HS-27A (cell line): Measurements from ENCODE around the gene BAZ2A.
"Not testable (repeated sequence)": the region's sequence is repeated elsewhere in the genome, so short reads cannot be mapped to it uniquely, and the experiment has no call there.

Source experiments
- DNase-seq: peaks from one replicate; pipeline ENCODE4 v3.0.0-alpha.2; 2012; ENCODE audit warnings: low read depth, missing footprints

BAZ2A gene

DNA sequence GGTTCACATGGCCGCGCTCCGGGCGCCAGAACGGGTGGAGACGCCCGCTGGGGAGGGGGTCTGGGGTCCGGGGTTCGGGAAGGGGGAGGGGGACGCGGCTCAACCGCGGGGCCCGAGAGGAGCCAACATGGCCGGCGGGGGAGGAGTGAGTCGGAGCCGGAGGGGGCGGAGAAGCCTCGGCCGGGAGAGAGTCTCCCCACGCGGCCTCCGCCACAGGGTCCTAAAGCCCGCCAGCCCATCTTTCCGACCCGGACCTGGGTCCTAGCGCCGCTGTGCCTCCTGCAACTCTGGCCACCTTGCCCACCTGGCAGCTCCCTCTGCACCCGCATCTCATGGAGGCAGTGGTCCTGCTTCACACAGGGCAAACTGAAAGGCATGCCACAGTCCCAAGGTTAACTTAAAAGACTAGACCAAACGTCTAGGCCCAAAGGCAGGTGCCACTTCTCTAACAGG, at the start of gene BAZ2A:
Gene BAZ2A, minus strand, starts transcription at position 147 of the 453 bp plus-strand sequence. CDS start 12,796 bp downstream, outside the sequence.
- no peak for DNase-seq

DNA sequence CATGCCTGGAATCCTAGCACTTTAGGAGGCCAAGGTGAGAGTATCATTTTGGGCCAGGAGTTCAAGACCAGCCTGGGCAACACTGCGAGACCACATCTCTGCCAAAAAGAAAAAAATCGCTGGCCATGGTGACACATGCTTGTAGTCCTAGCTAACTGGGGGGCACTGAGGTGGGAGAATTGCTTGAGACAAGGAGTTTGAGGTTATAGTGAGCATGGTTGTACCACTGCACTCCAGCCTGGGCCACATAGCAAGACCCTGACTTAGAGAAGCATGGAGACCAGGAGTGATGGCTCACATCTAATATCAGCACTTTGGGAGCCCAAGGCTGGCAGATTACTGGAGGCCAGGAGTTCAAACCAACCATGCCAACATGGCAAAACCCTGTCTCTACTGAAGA, 48.7 kb upstream of the BAZ2A start:
- DNase-seq: no peak

GRCh38 chr12:56677680-56678079, 47.6 kb upstream of the BAZ2A start:
- DNase-seq: no peak

DNA sequence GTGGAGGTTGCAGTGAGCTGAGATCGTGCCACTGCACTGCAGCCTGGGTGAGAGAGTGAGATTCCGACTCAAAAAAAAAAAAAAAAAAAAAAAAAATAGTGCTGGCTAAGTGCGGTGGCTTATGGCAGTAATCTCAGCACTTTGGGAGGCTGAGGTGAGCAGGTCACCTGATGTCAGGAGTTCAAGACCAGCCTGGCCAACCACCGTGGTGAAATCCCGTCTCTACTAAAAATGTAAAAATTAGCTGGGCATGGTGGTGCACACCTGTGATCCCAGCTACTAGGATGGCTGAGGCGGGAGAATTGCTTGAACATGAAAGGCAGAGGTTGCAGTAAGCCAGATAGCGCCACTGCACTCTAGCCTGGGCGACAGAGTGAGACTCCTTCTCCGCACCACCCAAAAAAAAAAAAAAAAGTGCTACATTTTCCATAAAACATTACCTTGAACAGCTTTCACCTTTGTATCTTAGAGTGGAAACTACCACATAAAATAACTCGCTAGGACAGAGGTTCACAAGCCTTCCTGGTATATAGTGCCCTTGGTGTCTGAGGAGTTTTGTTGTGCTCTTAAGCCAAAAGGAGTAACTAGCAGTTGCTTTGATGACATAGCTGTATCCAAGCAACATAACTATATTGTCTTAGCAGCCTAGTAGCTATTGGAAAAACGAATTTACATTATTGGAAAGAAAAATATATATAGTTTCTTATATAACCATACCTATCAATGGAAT, 46.9 kb upstream of the BAZ2A start:
- no peak for DNase-seq

GRCh38 chr12:56671608-56672007, 41.5 kb upstream of the BAZ2A start:
- no peak for DNase-seq

- DNase-seq: no peak
These were observed 40.7 kb upstream of the BAZ2A start for GRCh38 chr12:56670836-56671235.

DNA sequence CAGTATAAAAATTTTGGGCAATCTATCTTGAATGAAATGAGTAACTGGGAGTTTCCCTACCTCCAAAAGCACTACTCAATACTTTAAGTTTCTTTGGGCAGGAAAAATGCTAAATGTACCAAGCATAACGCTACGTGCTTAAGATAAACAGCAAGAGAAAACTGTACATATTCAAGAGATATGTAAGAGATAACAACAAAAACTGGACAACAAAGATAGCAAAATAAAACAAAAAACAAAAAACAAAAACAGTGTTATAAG, 38.0 kb upstream of the BAZ2A start:
- no peak for DNase-seq

GRCh38 chr12:56661979-56662638, 32.0 kb upstream of the BAZ2A start:
- DNase-seq: no peak

GRCh38 chr12:56661560-56661959, 31.4 kb upstream of the BAZ2A start:
- DNase-seq: no peak

DNA sequence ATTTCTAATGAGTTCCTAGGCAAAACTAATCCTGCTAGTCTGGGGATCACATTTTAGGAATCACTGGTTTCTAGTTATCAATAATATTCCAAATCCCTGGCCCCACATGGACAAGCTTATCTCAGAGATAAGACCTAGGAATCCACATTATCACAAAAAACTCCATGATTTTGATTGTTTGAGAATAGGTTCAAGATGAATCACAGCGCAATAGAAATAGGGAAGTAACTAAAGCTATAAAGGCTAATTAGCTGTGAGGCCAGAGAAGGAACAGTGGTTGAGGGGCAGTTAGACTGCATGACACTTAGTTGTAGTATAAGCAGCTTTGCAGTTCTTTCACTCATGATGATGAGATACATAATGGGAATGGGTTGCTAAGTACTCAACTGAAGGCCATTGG, 28.8 kb upstream of the BAZ2A start:
- no peak for DNase-seq

DNA sequence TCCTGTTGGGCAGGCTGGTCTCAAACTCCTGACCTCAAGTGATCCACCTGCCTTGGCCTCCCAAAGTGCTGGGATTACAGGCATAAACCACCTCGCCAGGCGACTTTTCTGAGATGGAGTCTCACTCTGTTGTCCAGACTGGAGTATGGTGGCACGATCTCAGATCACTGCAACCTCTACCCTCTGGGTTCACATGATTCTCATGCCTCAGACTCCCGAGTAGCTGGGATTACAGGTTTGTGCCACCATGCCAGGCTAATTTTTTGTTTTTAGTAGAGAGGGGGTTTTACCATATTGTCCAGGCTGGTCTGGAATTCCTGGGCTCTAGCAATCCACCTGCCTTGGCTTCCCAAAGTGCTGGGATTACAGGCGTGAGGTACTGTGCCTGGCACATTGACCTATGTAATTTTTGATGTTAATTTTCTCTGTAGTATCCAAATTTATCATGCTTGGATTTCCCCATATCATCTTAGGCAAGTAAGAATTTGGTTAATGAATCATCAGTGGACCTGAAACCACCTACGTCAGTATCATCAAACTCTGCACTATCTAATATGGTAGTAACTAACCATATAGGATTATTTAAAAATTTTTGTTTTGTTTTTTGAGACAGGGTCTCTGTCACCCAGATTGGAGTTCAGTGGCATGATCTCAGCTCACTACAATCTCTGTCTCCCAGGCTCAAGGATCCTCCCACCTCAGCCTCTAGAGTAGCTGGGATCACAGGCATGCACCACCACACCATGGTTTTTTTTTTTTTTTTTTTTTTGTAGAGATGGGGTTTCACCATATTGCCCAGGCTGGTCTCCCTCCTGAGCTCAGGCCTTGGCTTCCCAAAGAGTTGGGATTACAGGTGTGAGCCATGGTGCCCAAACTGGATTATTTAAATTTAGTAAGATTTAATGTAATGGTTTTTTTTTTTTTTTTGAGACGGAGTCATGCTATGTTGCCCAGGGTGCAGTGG, 27.6 kb upstream of the BAZ2A start:
- no peak for DNase-seq

DNA sequence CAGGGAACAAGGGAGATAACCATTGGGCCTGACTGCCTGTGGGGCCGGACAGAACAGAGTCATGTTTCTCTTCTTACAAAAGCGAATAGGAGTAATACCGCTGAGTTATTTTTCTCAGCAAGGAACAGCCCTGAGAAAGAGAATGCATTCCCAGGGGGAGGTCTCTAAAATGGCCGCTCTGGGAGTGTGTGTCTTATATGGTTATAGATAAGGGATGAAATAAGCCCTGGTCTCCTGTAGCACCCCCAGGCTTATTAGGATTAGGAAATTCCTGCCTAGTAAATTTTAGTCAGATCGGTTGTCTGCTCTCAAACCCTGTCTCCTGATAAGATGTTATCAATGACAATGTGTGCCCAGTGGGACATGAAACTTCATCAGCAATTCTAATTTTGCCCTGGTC, 23.7 kb upstream of the BAZ2A start:
- DNase-seq: not testable (repeated sequence)

GRCh38 chr12:56648023-56648422, 17.9 kb upstream of the BAZ2A start:
- DNase-seq: not testable (repeated sequence)

DNA sequence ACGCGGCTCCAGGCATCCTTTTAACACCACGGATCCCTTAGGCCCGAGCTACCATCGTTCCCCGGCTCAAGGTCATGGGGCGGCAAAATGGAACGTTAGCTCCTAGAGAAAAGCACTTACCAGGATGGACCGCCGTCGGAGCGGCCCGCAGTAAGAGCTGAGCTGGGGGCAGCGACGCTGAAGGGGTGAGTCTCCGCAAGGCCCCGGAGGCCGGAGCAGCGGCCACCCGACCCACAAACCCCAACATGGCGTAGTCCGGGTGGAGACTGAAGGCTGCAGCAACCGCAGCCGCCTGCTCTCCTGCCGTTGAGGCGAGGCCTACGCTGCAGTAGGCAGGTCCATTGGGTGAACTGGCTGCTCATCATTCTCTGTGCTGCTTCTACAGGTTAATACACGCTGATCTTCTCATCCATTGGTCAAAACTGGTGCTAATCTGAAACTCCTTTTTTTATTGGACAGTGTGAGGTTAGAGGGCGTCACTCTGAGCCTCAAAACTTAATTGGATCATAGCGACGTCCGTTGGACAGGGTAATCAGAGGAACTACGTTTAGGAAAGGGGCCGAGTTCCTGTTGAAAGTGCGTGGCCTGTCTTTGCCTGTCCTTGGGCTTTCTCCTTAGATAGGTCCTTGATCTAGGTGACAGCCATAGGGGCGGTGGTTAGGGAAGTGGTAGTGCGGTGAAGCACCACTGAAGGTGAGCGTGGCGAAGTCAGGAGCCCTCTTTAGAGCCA, 15.8 kb upstream of the BAZ2A start, which contains the start of gene ATP5F1B:
Gene ATP5F1B, minus strand, starts transcription at position 268 of the 730 bp plus-strand sequence. Its CDS starts 21 bp downstream, at position 247.
- DNase-seq: peak; percentile 98

GRCh38 chr12:56645201-56645716, 15.1 kb upstream of the BAZ2A start:
- DNase-seq: no peak

DNA sequence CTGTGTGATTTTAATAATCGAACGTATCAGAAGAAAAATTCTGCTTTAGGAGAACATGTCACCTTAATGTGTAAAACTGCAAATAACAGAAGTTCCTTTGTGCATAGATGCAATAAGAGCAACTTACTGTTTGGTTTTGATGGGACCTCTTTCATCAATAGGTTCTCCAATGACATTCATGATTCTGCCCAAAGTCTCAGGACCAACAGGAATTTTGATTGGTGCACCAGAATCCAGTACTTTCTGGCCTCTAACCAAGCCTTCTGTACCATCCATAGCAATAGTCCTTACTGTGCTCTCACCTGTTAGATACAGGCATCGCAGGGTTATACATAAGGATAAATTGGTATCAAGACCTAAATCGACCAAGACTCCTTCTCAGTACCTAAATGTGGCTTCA, 14.5 kb upstream of the BAZ2A start:
- no peak for DNase-seq

- no peak for DNase-seq
These were observed 11.1 kb upstream of the BAZ2A start for GRCh38 chr12:56641219-56641618.

DNA sequence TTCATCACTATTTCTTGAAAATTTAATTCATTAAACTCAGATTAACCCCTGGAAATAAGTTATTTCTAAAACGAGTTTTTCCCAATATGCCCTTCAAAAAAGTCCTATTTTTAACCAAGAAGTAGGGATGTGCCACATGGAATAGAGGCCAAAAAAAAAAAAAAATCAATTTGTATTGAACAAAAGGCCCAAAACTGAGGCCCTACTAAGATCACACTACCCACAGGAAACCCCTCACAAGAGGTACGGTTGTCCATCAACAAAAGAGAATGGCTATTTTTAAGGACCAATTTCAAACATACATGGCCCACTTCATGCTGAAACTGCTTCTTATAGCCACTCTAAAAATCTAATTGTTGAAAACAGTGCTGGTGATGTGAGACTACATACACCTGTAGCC, 7.5 kb upstream of the BAZ2A start:
- DNase-seq: no peak

GRCh38 chr12:56636675-56637540, 6.8 kb upstream of the BAZ2A start:
- DNase-seq: peak; percentile 97

- peak; percentile 84 for DNase-seq
These were observed 5.9 kb upstream of the BAZ2A start for GRCh38 chr12:56635806-56636674.
